Articular chondrocyte of knee joint (primary cell): Measurements from ENCODE around the gene SERTAD3. TPM values are rescaled to one million over a fixed set of nuclear protein-coding genes. Genes with fewer than 3 reads are reported as not detected.

Experiments
- small RNA-seq: library from RNA; depleted of rRNA; stranded (forward); fragments of <200 nt; gene quantifications from one replicate; pipeline ENCODE3, GENCODE V24; 2012
- total RNA-seq: library from RNA; depleted of rRNA; stranded (reverse); fragments of >200 nt; gene quantifications from 2 replicates; pipeline ENCODE4 v1.2.3, GENCODE V29; 2012

The SERTAD3 gene, protein sequence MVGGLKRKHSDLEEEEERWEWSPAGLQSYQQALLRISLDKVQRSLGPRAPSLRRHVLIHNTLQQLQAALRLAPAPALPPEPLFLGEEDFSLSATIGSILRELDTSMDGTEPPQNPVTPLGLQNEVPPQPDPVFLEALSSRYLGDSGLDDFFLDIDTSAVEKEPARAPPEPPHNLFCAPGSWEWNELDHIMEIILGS
- 18.3 and 24.2 TPM in 2 replicates for total RNA-seq

DNA sequence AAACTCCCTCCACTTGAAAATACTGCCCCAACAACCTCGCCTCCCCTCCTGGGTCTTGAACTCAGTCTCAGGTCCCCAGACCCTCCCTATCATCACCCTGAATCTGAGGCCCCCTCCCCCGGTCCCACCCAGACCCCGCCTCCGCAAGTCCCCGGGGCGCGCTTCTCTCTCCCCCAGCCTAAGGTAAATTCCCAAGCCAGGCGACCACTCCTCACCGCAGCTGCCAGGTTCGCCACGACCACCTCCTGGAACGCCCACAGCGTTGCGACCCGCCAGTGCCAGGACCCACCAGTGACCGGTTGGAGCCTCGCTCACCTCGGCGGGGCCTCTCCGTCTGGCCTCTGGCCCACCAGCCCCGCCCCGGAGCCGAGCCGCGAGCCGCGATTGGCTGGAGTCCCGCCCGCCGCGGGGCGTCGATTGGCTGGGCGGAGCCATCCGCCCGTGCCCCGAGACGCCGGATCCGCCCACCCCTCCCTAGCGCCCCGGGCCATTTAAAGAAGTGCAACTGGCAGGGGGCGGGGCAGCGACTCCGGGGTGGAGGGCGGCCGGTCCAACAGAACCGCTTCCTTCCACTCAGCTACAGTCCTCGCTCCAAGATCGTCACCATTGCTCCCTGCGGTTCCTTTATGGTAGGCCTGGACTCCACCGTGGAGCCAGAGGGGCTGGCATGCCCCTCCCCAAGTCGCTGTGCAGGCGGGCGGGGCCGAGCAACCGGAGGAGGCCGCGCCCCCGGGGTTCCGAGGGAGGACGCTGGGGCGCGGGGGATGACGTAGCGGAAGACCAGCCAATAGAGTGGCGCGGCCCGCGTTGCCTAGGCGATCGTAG, at the start of gene SERTAD3:
TSS of gene SERTAD3 (minus strand) at position 336 of the 825 bp plus-strand sequence. CDS start 2,255 bp downstream, outside the sequence.

DNA sequence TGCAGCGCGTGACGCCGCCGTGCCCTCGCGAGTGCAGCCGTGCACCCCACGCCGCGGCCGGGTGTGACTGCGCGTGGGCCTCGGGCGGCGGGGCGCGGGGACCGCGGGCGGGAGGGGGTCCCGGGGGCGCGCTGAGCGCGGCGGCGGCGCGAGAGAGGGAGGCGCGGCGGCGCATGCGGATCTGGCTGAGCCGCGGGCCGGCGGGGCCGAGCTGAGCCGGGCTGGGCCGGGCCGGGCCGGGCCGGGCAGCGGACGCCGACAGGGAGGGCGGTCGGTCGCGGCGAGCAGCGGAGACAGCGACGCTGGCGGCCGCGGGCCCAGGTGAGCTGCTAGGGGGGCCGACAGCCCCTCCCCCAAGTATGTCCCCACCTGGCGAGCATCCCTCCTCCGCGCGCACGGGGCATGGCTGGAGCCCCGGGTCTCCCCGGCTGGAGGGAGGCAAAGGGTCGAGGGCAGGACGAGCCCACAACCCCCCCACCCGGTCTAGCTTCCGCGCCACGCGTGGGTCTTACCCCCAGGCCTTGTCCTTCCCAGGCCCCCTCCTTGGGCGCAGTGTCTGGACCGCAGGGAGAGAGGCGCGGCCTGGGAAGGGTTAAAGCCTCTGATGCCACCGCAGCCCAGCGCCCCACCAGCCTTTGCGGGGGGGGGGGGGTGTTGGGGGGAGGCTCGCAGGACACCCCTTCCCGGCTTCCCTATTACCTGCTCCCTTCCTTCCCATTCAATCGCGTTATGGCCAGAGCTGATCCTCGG, 23.0 kb upstream of the SERTAD3 start, which contains the start of gene SPTBN4:
TSS of gene SPTBN4 (plus strand) at position 17 of the 750 bp plus-strand sequence. CDS start 5,621 bp downstream, outside the sequence.

DNA sequence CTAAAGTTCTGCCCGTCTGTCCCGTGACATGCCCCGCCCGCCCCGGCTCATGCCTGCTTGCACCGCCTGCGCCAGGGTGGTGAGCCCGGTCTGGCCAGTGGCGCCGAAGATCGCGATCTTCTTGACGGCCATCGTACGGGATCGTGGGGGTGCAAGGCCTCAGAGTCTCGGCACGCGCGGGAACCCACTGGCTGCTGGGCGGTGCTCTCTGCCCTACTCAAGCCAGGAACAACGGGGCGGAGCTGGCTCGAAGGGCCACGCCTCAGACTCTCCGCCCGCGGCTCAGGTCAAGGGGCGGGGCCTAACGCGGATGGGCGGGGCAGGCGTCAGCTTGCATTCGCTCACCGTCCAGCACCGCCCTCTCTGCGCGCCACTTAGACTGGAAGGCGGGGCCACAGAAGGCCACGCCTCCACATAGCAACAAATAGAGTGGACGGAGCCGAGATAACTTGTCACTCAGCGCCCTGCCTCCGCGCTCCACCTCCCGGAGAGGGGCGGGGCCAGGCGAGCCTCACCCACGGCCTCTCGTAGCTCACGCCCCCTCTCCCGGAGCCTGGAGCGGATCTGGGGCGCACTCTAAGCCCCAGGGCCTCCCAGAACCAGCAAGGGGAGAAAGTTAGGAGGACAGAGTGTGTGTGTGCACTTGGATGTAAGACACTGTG, 21.6 kb upstream of the SERTAD3 start, which contains the start of gene BLVRB:
TSS of gene BLVRB (minus strand) at position 189 of the 662 bp plus-strand sequence. CDS start at position 132, 57 bp downstream.

DNA sequence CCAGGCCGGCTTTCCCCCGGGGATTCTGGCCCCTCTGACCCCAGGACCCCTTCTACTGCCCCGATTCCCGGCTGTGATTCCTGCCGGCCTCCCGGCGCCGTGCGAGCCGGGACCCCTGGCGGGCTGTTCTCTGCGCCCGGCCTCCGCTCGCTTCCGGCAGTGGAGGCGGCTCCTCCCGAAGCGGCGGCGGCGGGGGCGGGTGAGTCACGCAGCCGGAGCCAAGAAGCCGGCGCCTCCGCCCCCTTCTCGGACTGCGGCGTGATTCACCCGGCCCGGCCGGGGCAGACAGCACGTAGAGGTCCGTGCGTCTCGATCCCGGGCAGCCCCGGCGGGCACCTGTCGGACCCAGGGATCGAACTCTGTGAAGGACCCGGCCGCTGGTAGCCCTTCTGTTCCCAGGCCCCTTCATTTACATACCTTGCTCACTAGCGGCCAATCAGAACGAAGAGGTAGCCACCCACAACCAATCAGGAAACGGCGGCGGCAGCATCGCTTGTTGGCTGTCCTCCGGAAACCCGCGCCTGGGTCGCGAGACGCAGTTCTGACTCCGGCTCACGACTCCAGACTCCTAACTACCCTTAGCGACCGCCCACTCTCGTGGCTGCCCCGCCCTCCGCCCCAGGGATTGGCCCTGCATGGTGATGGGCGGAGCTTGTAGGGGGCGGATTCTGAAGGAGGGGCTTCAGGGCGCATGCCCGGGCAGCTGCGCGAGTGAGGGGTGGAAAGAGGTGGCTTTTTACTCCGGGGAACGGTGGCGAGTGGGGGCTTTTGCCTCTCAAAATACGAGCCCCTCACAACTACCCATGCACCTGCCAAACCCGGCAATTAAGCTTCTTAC, 18.5 kb downstream of the SERTAD3 start, which contains the start of gene SERTAD1:
TSS of gene SERTAD1 (minus strand) at position 543 of the 838 bp plus-strand sequence. CDS start 2,446 bp downstream, outside the sequence.

DNA sequence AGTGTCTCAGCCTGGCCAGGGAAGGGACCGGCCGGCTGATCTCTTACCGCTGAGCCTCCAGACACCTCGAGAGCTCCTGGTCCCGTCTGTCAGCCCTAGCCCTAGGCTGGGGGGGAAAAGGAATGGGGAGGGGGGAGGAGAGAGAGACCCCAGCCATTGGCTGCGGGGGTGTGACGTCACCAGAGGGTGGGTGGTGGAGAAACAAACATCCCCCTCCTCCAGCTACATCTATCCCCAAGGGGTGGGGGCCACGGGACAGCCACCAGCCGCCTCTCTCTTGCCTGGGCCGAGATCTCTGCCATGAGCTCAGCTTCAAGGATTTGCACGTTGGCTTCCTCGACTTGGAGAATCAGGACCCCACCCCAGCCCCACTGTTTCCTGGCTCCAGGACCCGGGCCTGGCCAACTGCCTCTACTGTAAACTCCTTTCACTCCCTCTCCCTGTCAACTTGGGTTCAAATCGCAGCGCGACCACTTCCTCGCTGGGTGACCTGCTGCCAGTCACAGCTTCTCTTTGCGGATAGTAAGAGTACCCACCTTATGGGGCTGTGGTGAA, 30.8 kb downstream of the SERTAD3 start, which contains the start of gene PRX:
TSS of gene PRX (minus strand) at position 88 of the 555 bp plus-strand sequence. CDS start 5,446 bp downstream, outside the sequence.

Small RNAs within 50 kb of the gene (small RNA-seq; reads per million reads assigned to genes)
- gene RF00017: not detected

Other genes starting within 250 kb of the SERTAD3 start
- gene TTC9B, start 226.0 kb downstream of the SERTAD3 start, total RNA-seq: not detected in 2 replicates
- 0.11 and 0.13 TPM in 2 replicates for gene CCNP, start 217.6 kb downstream of the SERTAD3 start, total RNA-seq
- gene AKT2, start 159.0 kb downstream of the SERTAD3 start, total RNA-seq: 102 and 105 TPM in 2 replicates
- gene C19orf47, start 95.9 kb downstream of the SERTAD3 start, total RNA-seq: 5.2 and 6.6 TPM in 2 replicates
- 228 and 236 TPM in 2 replicates for gene PLD3, start 95.6 kb downstream of the SERTAD3 start, total RNA-seq
- 0.32 and 0.39 TPM in 2 replicates for gene HIPK4, start 54.2 kb downstream of the SERTAD3 start, total RNA-seq
- gene PRX, start 31.0 kb downstream of the SERTAD3 start, total RNA-seq: 2.4 and 2.5 TPM in 2 replicates
- gene SERTAD1, start 18.3 kb downstream of the SERTAD3 start, total RNA-seq: 13.6 and 23.8 TPM in 2 replicates
- 51.1 and 67.9 TPM in 2 replicates for gene BLVRB, start 21.4 kb upstream of the SERTAD3 start, total RNA-seq
- 3.5 and 4.6 TPM in 2 replicates for gene SPTBN4, start 22.7 kb upstream of the SERTAD3 start, total RNA-seq
- gene SHKBP1, start 132.5 kb upstream of the SERTAD3 start, total RNA-seq: 23.4 and 24.2 TPM in 2 replicates
- gene LTBP4, start 157.0 kb upstream of the SERTAD3 start, total RNA-seq: 29.7 and 36.8 TPM in 2 replicates
- 29.7 and 33.2 TPM in 2 replicates for gene NUMBL, start 246.3 kb upstream of the SERTAD3 start, total RNA-seq